Inflammatory macrophage treated with lipopolysaccharide for 4 hours (primary cell): ENCODE data around the gene TRPT1.

Experiments
- DNase-seq: peaks from one replicate; pipeline ENCODE4 v3.0.0-alpha.2; 2020

The TRPT1 gene

GRCh38 chr11:64206457-64207255 lies 19.3 kb downstream of the TRPT1 start, which contains the start of gene FERMT3:
Gene FERMT3, plus strand, starts transcription at chr11:64206721. Its CDS starts 644 bp downstream, at chr11:64207365.
- DNase-seq: peak; percentile 72

- DNase-seq: peak; percentile 89
Observed at GRCh38 chr11:64204464-64204989, 21.5 kb downstream of the TRPT1 start.

- DNase-seq: no peak
Observed at GRCh38 chr11:64204080-64204440, 21.9 kb downstream of the TRPT1 start.

GRCh38 chr11:64203421-64204079 lies 22.4 kb downstream of the TRPT1 start:
- DNase-seq: no peak

- DNase-seq: no peak
Observed at GRCh38 chr11:64202992-64203391, 23.0 kb downstream of the TRPT1 start.

GRCh38 chr11:64201543-64201942 lies 24.4 kb downstream of the TRPT1 start:
- DNase-seq: no peak

GRCh38 chr11:64198511-64198910 lies 27.5 kb downstream of the TRPT1 start:
- DNase-seq: peak; percentile 71

GRCh38 chr11:64196626-64197025 lies 29.4 kb downstream of the TRPT1 start:
- DNase-seq: peak; percentile 70

- DNase-seq: peak; percentile 90
Observed at GRCh38 chr11:64192434-64192833, 33.6 kb downstream of the TRPT1 start.

GRCh38 chr11:64186492-64187165 lies 39.4 kb downstream of the TRPT1 start:
- no peak for DNase-seq

GRCh38 chr11:64185693-64186491 lies 40.1 kb downstream of the TRPT1 start, which contains the start of gene STIP1:
Gene STIP1, plus strand, starts transcription at chr11:64186171. Its CDS starts 91 bp downstream, at chr11:64186262.
- DNase-seq: peak; percentile 100

GRCh38 chr11:64185175-64185692 lies 40.8 kb downstream of the TRPT1 start:
- peak; percentile 78 for DNase-seq

GRCh38 chr11:64183890-64184289 lies 42.1 kb downstream of the TRPT1 start:
- no peak for DNase-seq

- peak; percentile 89 for DNase-seq
Observed at GRCh38 chr11:64181506-64182411, 44.2 kb downstream of the TRPT1 start.

GRCh38 chr11:64180891-64181290 lies 45.1 kb downstream of the TRPT1 start:
- no peak for DNase-seq

GRCh38 chr11:64178951-64179639 lies 46.9 kb downstream of the TRPT1 start:
- DNase-seq: no peak

- no peak for DNase-seq
Observed at GRCh38 chr11:64178203-64178602, 47.8 kb downstream of the TRPT1 start.

GRCh38 chr11:64176751-64177150 lies 49.2 kb downstream of the TRPT1 start:
- DNase-seq: no peak
